Lower leg skin (tissue), 4 donors: Measurements from ENCODE around the gene GSTT2B. TPM values are rescaled to one million over a fixed set of nuclear protein-coding genes. Genes with fewer than 3 reads are reported as not detected.
"Not testable (repeated sequence)": the region's sequence is repeated elsewhere in the genome, so short reads cannot be mapped to it uniquely, and the experiment has no call there.

ENCODE experiments used
- DNase-seq, 2 donors: peaks; one replicate each; pipeline ENCODE4 v3.0.0-alpha.2; 2019; ENCODE audit warnings: low spot score in 2 of 2
- H3K4me3 ChIP-seq: fragments of 200-600 bp; sonication (generic); 2 replicates; pipeline ENCODE4 v1.5.1; 2017; ENCODE audit warnings: mild to moderate bottlenecking, low read depth; ENCODE audit not compliant: poor library complexity, severe bottlenecking
- POLR2A ChIP-seq, 2 donors: fragments of 450-650 bp; IDR thresholded peaks; one replicate each; pipeline ENCODE4 v1.6.1; 2016 to 2017; ENCODE audit warnings: antibody characterized with exemption in 2 of 2, mild to moderate bottlenecking in 1 of 2, moderate library complexity in 1 of 2
- WGBS, 2 donors: methylation state at CpG; one replicate each; pipeline ENCODE4 v1.1.5; 2018; 5-methylcytosine and 5-hydroxymethylcytosine counted together
- intact Hi-C: fragments of 100-400 bp; cut with DNase I; formaldehyde crosslinking; loops from one replicate; pipeline ENCODE4 v1.15.0; 2023; ENCODE audit warnings: low total_unique reads
- total RNA-seq, 4 donors: library from RNA; depleted of rRNA; stranded (reverse); fragments of >200 nt; gene quantifications; one replicate each; pipeline ENCODE4 v1.1.0, GENCODE V29; 2016
- TF ChIP-seq, protein P1 (sequence below), 3 donors: fragments of 450-650 bp; IDR thresholded peaks; one replicate each; pipeline ENCODE4 v1.5.1; 2016; ENCODE audit warnings: antibody characterized with exemption in 3 of 3, mild to moderate bottlenecking in 3 of 3, moderate library complexity in 2 of 3

GSTT2B gene
- total RNA-seq, 4 donors from 2014 or later = 2.4 to 14.3 (median 11.6) TPM; not detected in 1

DNA sequence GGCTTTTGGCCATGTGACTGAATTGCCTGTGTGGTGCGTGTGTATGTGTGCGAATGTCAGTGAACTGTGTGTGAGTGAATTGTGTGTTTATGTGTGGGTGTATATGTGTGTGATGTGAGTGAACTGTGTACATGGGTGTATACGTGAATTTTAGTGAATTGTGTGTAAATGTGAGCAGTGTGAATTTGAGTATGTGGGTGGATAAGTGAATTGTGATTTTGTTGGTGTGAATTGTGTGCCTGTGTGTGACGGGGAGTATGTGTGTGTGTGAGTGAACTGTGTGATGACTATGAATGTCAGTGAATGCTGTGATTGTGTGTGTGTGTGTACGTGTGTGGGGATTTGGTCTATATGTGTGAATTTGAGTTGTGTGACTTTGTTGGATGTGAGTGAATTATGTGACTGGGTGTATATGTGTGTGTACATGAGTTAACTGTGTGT lies 9.2 kb upstream of the GSTT2B start:
- 77 to 86% methylated on average over 5 of the region's 5 CpGs for WGBS, 2 donors
- DNase-seq = no peak
- TF ChIP-seq POLR2A (IDR thresholded peaks at IDR 0.05) = no peak
- TF ChIP-seq, protein P1, sequence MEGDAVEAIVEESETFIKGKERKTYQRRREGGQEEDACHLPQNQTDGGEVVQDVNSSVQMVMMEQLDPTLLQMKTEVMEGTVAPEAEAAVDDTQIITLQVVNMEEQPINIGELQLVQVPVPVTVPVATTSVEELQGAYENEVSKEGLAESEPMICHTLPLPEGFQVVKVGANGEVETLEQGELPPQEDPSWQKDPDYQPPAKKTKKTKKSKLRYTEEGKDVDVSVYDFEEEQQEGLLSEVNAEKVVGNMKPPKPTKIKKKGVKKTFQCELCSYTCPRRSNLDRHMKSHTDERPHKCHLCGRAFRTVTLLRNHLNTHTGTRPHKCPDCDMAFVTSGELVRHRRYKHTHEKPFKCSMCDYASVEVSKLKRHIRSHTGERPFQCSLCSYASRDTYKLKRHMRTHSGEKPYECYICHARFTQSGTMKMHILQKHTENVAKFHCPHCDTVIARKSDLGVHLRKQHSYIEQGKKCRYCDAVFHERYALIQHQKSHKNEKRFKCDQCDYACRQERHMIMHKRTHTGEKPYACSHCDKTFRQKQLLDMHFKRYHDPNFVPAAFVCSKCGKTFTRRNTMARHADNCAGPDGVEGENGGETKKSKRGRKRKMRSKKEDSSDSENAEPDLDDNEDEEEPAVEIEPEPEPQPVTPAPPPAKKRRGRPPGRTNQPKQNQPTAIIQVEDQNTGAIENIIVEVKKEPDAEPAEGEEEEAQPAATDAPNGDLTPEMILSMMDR (IDR thresholded peaks at IDR 0.05) = no peak
- intact Hi-C loops = no loop called here
- no peak overlapping the region for H3K4me3 ChIP-seq

DNA sequence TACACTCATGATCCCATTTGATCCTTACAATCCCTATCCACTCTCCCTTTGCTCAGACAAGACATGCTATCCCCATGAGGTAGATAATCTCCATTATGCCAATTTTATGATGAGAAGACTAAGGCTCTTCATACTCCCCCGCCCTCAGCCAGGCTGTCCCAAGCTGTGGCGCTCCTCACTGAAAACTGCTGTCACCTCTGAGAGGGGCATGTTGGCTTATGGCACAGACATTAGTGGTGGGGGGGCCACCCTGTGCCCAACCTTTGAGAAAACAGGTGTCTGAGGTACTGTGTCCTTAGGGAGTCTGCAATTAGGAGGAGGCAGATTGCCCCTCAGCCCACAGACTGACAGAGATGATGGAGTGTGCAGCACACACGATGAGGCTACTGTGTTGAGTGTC lies 8.1 kb upstream of the GSTT2B start:
- WGBS, 2 donors = 91 to 95% methylated on average over 3 of the region's 3 CpGs
- intact Hi-C loops = no loop called here
- TF ChIP-seq, protein P1 (IDR thresholded peaks at IDR 0.05) = no peak
- no peak for TF ChIP-seq POLR2A (IDR thresholded peaks at IDR 0.05)
- no peak for DNase-seq
- H3K4me3 ChIP-seq = no peak overlapping the region

DNA sequence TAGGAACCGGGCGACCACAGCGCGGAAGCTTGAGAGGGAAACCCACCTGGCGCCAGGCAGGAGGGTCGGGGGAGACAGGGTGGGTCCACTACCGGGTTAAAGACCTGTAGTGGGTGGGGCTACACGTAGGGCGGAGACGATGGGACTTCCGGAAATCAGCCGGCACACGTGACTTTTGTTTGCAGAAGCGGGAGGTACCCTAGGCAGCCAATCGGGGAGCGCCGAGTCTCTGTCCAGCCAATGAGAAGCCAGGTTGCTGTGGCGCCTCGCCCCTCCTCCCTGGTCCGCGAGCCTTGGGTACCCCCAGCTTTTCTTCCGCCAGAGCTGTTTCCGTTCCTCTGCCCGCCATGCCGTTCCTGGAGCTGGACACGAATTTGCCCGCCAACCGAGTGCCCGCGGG lies 5.6 kb upstream of the GSTT2B start, which contains the start of gene DDTL:
Gene DDTL (plus strand): TSS at position 321 of the 400 bp plus-strand sequence. CDS start 27 bp downstream, at position 348.
- no CpG with 5 or more reads among the region's 30 CpGs for WGBS, 2 donors
- intact Hi-C loops, H3K4me3 ChIP-seq, DNase-seq: not testable (repeated sequence)

DNA sequence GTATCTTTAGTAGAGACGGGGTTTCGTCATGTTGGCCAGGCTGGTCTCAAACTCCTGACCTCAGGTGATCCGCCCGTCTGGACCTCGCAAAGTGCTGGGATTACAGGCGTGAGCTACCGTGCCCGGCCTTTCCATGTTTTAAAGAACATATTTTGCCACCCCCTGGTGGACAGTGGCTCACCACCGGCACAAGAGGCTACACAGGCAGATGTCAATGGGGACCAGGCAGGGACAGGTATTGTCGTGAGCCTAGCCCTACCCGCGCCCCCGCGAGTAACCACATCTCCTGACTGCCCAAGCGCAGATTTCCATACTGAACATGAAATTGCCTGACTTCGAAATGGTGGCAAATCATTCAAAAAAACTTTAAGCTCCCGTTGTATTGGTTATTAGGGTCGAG lies 5.1 kb upstream of the GSTT2B start:
- no CpG with 5 or more reads among the region's 18 CpGs for WGBS, 2 donors
- intact Hi-C loops = not testable (repeated sequence)

DNA sequence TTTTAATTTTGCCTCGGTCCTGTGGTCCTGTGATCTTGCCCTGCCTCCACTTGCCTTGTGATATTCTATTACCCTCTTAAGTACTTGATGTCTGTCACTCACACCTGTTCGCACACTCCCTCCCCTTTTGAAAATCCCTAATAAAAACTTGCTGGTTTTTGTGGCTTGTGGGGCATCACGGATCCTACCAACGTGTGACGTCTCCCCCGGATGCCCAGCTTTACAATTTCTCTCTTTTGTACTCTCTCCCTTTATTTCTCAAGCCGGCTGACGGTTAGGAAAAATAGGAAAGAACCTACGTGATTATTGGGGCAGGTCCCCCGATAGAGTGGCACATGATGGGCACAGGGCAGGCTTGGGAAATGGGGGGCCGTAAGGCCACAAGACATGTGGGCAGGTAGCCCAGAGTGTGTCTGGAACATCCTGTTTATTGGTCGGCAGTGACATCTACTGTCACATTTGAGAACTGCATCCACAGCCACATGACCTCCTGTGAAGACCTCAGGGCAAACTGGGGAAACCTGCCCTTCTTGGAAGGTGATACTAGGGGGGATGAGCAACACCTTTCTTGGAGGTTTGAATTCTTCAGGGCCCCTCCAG lies 4.6 kb downstream of the GSTT2B start:
- intact Hi-C loops, H3K4me3 ChIP-seq: not testable (repeated sequence)
- TF ChIP-seq, protein P1 (IDR thresholded peaks at IDR 0.05) = peak in 1 of 3 donors; percentile 71
- 19 to 21% methylated on average over 12 of the region's 12 CpGs for WGBS, 2 donors
- DNase-seq = peak; percentile 83 to 95

More for the DNA sequence above, 5.1 kb upstream of the GSTT2B start:
- DNase-seq, H3K4me3 ChIP-seq: not testable (repeated sequence)

DNA sequence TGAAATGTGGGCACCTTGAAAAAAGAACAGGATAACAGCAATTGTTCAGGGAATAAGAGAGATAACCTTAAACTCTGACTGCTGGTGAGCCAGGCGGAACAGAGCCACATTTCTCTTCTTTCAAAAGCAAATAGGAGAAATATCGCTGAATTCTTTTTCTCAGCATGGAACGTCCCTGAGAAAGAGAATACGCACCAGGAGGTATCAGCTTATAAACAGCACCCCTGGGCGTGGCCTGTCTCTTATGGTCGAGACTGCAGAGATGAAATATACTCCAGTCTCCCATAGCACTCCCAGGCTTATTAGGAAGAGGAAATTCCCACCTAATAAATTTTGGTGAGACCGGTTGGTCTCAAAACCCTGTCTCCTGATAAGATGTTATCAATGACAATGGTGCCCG lies 5.1 kb downstream of the GSTT2B start:
- DNase-seq, intact Hi-C loops, H3K4me3 ChIP-seq: not testable (repeated sequence)
- 64 to 69% methylated on average over 8 of the region's 8 CpGs for WGBS, 2 donors

DNA sequence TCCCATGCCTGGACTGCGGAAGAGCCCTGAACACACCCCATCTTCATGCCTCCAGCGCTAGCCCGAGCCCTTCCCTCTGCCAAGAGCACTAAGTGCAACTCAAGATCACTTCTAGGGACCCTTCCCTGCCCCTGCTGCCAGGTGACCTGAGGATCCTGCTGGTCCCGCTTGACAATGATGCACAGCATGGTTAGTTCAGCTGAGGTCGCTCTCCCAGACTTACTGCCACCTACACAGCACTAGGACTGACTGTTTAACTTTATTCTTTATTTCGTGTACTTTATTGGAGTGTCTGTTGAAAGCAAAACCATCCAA lies 6.0 kb downstream of the GSTT2B start:
- H3K4me3 ChIP-seq, intact Hi-C loops: not testable (repeated sequence)
- 79 to 80% methylated on average over 6 of the region's 6 CpGs for WGBS, 2 donors
- peak in 1 of 2 donors; percentile 39 for DNase-seq

DNA sequence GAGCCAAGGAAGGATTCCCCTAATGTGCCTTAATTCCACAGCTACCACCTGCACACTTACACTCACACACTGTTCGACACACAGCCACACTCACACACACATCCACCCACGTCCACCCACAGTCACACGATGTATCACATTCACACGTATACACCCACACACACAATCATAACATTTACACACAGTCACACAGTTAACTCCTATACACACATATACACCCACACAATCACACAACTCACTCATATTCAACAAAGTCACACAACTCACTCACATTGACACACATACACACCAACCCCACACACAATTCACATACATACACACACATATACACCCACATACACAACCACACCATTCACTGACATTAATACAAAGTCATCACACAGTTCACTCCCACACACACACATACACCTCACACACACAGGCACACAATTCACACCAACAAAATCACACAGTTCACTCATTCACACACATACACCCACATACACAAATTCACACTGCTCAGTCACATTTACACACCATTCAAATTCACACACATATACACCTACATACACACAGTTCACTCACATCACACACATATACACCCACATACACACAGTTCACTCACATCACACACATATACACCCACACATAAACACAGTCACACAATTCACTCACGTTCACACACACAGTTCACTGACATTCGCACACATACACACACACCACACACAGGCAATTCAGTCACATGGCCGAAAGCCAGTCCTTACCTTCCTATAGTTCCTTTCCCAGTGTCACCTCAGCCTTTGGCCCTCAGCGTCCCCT lies 6.6 kb downstream of the GSTT2B start:
- DNase-seq, intact Hi-C loops, H3K4me3 ChIP-seq: not testable (repeated sequence)
- 76 to 77% methylated on average over 8 of the region's 8 CpGs for WGBS, 2 donors

DNA sequence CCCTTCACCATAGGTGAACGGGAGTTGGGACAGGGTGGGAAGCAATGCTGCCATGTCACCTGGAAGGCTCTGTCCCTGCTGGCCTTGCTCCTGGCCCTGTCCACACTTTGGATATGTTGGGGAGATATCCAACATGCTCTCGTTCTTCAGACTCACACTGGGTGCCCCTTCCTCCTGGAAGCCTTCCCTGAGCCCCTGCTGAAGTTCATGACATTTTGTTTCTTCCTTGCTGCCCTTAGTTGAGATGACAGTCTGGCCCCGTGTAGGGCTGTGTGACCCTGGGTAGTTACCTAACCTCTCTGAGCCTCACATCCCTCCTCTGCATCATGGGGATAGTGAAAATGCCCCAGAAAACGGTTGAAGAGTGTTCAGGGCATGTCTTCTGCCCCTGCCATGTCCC lies 7.5 kb downstream of the GSTT2B start:
- 64 to 68% methylated on average over 4 of the region's 4 CpGs for WGBS, 2 donors
- H3K4me3 ChIP-seq, intact Hi-C loops: not testable (repeated sequence)
- DNase-seq = peak in 1 of 2 donors; percentile 54

DNA sequence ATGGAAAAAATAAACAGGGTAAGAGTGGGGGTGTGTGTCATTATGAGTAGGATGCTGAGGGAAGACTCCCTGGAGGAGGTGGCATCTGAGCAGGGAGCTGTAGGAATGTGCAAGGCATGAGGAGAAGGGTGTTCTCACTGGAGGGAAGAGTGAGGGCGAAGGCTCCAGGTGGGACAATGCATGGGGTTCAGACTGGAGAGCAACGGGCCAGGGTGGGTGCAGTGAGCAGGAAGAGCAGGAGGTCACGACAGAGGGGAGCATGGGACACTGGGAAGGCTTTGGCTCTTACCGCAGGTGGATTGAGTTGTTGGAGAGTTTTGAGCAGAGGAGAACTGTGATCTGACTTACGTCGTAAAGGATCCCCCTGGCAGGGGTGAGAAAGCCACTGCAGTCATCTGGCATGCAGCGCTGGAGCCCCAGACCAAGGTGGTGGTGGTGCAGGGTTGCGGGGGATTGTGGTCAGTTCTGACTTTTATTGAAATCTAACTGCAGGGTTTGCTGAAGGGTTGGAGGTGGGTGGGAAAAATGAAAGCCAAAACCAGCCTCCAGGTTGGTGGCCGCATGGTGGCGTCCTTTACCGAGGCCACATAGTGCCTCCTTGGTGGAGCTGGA lies 8.1 kb downstream of the GSTT2B start:
- H3K4me3 ChIP-seq, intact Hi-C loops: not testable (repeated sequence)
- 71 to 73% methylated on average over 11 of the region's 11 CpGs for WGBS, 2 donors
- DNase-seq = peak in 1 of 2 donors; percentile 75

DNA sequence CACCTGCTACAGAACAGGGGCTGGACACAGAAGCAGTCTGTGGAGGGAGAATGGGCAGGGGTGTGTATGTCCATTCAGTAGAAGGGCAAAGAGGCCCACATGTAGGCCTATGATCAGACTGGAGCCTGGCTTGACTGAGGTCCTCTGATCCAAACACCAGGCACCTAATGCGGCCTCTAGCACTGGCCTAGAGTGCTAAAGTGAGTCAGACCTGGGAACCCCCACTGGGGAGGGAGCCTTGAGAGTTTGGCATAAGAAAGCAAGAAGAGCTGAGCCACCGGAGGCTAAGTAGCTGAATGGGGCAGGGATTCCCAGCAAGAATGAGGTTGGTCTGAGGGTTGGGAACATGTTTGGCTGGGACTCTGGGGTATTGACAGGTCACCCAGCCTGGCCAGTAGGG lies 9.6 kb downstream of the GSTT2B start:
- intact Hi-C loops, H3K4me3 ChIP-seq: not testable (repeated sequence)
- WGBS, 2 donors = 51 to 55% methylated on average over 2 of the region's 2 CpGs
- peak in 1 of 2 donors; percentile 68 for DNase-seq
